Neural cell (in vitro differentiated cells): ENCODE results near the gene EXOC4.

ENCODE experiments used
- CTCF ChIP-seq: fragments of 450-650 bp; IDR thresholded peaks from 2 replicates; pipeline ENCODE4 v1.5.1; 2014; ENCODE audit warnings: antibody characterized with exemption, mild to moderate bottlenecking, moderate library complexity; ENCODE audit not compliant: poor library complexity, severe bottlenecking
- EP300 ChIP-seq: fragments of 450-650 bp; conservative IDR thresholded peaks from 2 replicates; pipeline ENCODE4 v1.6.1; 2014; ENCODE audit warnings: antibody characterized with exemption, mild to moderate bottlenecking, moderate library complexity; ENCODE audit not compliant: poor library complexity, severe bottlenecking
- EZH2 ChIP-seq: fragments of 200-600, 300-800 bp; shearing (Covaris generic), sonication (generic); IDR thresholded peaks from 2 replicates; pipeline ENCODE4 v1.6.1; 2014; ENCODE audit warnings: antibody characterized with exemption, low read length, borderline replicate concordance, mild to moderate bottlenecking; ENCODE audit not compliant: insufficient read depth, poor library complexity, severe bottlenecking
- POLR2AphosphoS5 ChIP-seq: IDR thresholded peaks from 2 replicates; pipeline ENCODE4 v1.6.1; 2012
- RAD21 ChIP-seq: fragments of 450-650 bp; conservative IDR thresholded peaks from 2 replicates; pipeline ENCODE4 v1.6.1; 2014; ENCODE audit warnings: antibody characterized with exemption, mild to moderate bottlenecking, moderate library complexity
- REST ChIP-seq: IDR thresholded peaks from 2 replicates; pipeline ENCODE4 v1.6.1; 2012; ENCODE audit warnings: borderline replicate concordance
- TAF1 ChIP-seq: IDR thresholded peaks from 2 replicates; pipeline ENCODE4 v1.6.1; 2012; ENCODE audit warnings: low read depth

- TF ChIP-seq CTCF (no peak), EZH2 (no peak), POLR2AphosphoS5 (no peak), RAD21 (no peak), TAF1 (no peak), EP300 (no peak), REST (no peak)
These were observed 474.8 kb downstream of the EXOC4 start for GRCh38 chr7:133727476-133728214.
